Stimulated activated CD4-positive, alpha-beta T cell treated with anti-CD3 and anti-CD28 coated beads, TNF-alpha, amount 100 ng/mL, for 4 hours (primary cell): ENCODE data around the gene ARSB.
"Not testable (repeated sequence)": the region's sequence is repeated elsewhere in the genome, so short reads cannot be mapped to it uniquely, and the experiment has no call there.

Source experiments
- DNase-seq, 3 experiments: peaks; one replicate each; pipeline ENCODE4 v3.0.0-alpha.2; 2020; ENCODE audit warnings: low read depth in 3 of 3

ARSB gene

GRCh38 chr5:78953092-78953800 lies 31.9 kb downstream of the ARSB start:
- no peak for DNase-seq

DNA sequence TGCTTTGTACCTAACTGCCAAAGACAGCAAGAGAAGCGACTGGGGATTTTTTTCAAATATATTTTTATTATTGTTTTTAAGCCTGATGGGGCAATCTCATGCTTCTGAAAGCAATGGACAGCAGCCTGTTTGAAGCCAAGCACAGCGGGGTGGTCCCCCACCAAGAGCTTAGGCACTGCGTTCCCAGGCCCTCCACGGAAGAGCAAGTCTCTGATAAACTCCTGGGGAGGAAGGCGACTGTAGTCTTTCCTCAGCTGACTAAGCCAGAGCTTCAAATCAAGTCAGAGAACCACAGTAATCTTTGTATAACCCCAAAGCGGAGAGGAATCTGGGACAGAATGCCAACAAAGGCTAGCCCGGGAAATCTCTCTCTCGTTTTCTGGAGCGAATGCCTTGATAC lies 54.4 kb downstream of the ARSB start:
- no peak for DNase-seq

- DNase-seq, result no peak
Observed at GRCh38 chr5:78929833-78930232, 55.3 kb downstream of the ARSB start.

DNA sequence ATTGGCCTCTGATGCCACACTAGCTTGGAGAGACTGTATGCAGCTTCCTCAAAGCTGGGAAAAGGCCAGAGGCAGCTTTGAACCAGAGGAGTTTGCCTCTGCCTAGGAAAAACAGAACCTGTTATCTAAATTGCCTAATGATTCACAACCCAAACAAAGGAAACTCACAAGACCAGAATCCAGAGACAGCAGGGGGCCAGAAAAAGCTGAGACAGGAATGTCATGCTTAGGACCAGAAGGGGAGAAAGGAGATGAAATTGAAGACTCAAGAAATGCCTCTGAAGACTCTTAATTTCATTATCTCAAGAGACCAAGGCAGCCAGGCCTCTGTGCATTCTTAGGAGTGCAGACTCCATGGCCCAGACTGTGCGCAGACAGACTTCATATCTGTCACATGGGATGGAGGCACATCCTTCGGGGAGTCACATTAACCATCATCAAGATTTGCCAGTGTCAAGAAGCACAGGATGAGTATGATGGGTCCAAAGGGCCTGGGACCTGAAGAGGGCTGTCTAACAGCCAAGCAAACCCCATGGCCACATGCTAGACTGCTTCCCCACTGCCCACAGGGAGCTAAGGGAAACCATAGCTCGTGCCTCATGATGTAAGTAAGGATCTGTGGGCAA lies 57.3 kb downstream of the ARSB start:
- no peak for DNase-seq

GRCh38 chr5:78926252-78926651 lies 58.9 kb downstream of the ARSB start:
- DNase-seq, result no peak

DNA sequence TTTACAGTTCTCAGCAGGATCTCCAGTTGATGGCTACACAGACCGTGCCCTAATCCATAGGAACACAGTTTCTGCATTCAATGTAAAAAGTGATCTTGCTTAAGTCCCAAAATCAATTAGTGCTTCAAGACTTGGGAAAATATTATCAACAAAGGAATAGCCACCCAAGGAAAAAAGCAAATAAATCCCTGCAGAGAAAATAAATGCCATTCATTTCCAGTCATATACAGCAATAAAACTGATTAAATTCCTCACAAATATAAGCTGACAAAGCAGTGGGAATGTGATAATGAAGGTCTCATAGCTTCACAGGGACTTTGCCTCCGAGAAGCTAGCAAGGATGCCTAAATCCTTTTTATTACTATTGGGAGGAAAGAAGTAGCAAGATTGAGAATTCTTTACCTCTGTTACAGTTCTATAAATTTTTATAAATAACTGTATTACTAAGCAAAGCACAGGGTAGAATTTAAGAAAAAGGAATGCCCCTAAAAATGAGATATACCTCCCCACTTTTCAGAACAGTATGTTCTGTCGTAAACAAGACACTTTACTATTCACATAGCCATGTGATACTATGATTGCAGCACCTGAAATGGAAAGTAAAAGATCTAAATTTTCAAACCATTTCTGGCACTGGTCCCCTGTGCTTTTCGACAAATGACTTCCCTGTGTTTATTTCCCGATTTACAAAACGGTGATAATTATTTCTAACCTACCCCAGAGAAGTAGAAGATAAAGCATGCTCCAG lies 59.8 kb downstream of the ARSB start:
- no peak for DNase-seq

GRCh38 chr5:78923622-78923970 lies 61.5 kb downstream of the ARSB start:
- DNase-seq, result no peak

GRCh38 chr5:78922879-78923621 lies 62.1 kb downstream of the ARSB start:
- DNase-seq, result no peak

DNA sequence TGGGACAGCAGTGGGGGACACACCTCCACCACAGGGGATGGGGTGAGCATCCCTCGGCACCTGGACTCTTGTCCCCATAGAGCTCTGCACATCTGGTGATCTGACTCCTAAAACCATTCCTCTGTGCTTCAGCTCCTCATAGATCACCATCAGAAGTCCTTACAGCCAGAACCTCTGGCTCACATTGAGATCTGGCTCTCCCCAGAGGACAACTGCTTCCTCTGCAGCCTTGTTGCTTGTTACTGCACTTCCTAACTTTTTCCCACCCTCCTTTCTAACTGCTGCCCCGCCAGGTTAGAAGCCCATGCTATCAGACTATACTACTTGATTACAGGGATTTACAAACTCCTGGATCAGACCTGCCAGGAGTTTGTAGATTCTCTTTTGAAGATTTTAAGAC lies 64.5 kb downstream of the ARSB start:
- DNase-seq, result no peak

- DNase-seq, result no peak
Observed at GRCh38 chr5:78919796-78920195, 65.3 kb downstream of the ARSB start.

DNA sequence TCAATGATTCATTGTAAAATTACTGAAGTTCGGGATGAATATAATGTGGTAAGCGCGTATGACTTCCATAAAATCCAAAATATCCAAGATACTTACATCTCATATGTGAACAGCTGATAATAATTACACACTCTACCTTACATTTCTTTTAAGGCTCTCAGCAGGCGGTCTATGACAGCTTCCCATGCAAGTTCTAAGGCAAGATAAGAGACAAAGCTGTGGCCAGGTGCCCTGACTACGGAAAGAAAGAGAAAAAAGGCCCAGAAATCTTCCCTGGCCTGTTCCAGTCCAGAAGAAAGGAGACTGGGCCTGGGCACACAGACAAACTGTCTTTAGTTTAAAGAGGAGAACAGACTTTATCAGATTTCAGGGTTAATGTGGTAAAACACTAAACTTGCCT lies 69.1 kb downstream of the ARSB start:
- DNase-seq, result no peak

- DNase-seq, result no peak
Observed at GRCh38 chr5:78915170-78915569, 69.9 kb downstream of the ARSB start.

DNA sequence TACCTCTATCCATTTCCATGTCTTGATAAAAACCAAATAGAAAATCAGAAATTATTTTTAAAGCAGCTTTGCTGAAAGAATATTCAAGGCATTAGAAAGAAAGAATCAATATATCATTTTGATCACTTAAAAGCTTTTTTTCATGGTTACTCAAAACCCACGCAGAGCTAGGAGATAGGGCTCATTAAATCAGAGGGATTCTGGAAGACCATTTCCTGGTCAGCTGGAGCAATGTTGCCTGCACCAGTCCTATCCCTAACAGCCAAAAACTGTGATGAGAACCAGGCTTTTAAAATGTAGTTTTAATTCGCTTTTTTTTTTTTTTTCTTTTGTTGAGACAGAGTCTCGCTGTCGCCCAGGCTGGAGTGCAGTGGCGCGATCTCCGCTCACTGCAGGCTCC lies 72.3 kb downstream of the ARSB start:
- DNase-seq, result no peak

DNA sequence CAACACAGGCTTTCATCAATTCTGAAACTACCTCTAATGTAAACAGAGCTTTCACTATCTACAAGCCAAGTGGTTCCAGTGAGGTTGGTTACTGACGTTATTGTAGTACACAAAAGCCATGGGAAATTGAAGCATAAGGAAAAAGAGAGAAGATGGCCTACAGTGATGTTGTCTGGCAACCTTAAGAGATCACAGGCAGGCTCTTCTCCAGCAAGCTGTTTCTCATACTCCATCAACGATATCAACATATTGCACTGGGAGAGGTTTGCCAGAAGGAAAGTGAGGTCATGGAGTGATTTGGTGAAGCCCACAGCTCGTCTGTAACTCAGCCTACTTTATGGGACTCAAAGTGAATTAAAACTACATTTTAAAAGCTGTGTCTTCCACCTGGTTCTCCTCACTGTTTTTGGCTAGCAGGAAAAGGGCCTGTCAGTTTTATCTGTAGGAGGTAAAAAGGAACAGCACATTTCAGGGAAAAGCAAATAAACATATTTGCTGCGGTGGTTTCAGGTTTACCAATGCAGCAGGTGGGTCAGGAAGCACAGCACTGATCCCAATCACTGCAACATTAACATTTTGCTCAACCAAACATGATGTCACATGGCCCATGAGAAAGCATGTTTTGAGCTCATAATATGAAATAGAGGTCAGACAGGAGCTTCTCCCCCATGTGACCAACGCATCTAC lies 72.9 kb downstream of the ARSB start:
- DNase-seq, result no peak

DNA sequence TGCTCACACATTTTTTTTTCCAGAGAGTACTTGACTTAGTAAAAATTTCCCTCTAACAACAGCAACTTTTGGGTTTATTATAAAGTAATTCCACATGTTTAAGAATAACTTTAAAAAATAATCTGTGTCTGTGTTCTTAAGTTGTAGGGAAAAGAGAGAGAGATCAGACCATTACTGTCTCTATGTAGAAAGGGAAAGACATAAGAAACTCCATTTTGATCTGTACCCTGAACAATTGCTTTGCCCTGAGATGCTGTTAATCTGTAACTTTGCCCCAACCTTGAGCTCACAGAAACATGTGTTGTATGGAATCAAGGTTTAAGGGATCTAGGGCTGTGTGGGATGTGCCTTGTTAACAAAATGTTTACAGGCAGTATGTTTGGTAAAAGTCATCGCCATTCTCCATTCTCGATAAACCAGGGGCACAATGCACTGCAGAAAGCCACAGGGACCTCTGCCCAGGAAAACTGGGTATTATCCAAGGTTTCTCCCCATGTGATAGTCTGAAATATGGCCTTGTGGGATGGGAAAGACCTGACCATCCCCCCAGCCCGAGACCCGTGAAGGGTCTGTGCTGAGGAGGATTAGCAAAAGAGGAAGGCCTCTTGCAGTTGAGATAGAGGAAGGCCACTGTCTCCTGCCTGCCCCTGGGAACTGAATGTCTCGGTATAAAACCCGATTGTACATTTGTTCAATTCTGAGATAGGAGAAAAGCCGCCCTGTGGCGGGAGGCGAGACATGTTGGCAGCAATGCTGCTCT lies 75.7 kb downstream of the ARSB start:
- not testable (repeated sequence) for DNase-seq

- DNase-seq, result no peak
Observed at GRCh38 chr5:78908173-78909061, 76.7 kb downstream of the ARSB start.

DNA sequence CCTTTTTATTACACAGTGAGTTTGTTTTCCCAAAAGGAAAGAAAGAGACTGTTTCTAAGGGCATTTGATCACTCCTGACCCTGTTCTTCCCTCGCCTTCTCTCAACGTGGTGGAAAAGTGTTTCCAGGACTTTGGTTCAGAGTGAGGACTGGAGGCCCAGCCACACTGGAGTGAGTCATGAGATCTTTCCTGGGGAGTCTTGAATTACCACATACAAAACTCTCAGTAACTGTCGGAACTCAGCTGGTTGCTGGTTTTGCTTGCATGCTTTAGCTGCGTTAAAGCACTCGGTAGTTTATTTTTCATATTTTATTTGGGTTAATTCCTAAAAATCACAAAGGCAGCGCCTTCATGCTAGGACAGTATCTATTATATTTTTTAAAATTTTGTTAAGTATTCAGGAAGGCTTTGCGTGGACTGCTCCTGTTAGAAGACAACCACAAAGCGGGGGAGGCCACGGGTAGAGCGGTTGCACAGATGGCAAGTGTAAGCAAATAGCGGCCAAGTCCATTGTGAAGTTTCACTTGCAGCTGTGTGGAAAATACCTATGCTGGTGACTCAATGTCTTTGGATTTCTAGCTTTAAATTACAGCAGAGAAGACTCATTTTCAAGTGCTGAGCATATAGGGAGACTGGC lies 77.7 kb downstream of the ARSB start:
- no peak for DNase-seq

DNA sequence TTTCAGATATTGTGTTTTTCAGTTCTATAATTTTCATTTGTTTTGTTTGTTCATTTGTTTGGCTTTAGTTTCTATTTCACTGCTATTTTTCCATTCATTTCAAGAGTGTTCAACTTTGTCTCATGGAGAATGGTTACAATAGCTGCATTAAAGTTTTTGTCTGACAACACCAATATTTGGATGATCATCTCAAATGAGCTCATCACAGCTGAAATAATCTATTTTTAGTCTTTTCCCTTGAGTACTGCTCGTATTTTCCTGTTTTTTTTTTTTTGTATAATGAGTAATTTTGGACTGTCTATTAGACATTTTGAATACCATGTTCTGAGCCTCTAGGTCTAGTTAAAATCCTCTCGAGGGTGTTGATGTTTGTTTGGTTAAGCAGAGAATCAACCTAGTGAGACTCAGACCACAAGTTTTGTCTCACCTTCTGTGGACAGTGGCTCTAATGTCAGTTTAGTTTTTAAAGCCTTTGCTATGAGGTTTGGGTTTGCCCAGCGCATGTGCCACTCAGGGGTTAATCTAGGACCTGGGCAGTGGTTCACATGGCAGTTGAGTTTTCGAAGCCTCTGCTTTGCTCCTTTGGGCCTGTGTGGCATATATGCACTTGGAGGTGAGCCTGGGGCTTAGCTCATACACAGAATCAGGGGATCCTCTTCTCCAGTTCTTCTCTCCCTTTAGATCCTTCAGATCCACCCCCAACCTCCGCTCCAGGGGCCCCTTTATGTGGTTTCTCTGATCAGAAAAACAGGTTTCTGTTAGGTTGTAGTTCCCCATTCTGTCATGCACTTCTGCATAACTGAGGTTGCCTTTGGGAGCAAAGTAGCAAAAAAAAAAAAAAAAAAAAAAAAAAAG lies 79.8 kb downstream of the ARSB start:
- DNase-seq, result no peak

GRCh38 chr5:78903861-78904260 lies 81.2 kb downstream of the ARSB start:
- DNase-seq, result no peak
